HG03575 (cell line): ENCODE measurements around the gene MAD1L1.

ENCODE experiments used
- ATAC-seq: cut with Tn5 transposase; IDR thresholded peaks from one replicate; pipeline ENCODE4 v1.9.1; 2021; ENCODE audit not compliant: unreplicated experiment, insufficient number of reproducible peaks, low FRiP score; ENCODE audit errors: extremely low read depth

The MAD1L1 gene

DNA sequence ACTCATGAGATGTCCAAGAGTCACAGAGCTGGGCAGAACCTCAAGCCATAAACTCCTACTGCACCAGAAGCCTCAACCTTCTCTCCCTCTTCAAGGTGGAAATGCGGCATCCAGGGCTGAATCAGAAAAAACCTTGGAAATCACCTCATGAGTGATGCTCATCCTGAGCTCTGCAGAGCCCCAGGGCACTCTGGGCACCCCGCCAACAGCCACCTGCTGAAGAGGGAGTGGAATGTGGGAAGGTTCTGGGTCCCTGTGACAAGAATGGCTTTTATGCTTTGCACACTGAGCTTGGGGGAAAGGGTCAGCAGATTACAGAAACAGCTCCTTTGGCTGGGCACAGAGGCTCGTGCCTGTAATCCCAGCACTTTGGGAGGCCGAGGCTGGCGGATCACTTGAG lies 28.1 kb upstream of the MAD1L1 start:
- no peak for ATAC-seq

DNA sequence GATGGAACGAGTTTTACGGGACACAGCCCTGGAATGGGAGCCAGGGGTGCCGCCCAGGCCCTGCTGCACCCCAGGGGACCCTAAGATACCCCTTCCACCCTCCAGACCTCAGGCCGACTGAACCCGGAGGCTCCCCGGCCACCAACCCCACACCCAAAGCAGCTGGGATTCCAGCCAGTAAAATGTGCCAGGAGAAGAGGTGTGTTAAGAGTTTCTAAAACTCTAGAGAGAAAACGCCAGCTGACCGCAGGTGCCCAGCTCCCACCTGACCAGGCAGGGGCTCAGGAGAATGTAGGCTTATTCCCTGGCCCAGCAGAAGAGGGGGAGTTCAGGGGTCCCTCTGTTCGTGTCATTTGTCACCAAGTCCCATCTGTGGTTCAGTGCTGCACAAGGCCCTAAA lies 26.7 kb upstream of the MAD1L1 start:
- no peak for ATAC-seq

DNA sequence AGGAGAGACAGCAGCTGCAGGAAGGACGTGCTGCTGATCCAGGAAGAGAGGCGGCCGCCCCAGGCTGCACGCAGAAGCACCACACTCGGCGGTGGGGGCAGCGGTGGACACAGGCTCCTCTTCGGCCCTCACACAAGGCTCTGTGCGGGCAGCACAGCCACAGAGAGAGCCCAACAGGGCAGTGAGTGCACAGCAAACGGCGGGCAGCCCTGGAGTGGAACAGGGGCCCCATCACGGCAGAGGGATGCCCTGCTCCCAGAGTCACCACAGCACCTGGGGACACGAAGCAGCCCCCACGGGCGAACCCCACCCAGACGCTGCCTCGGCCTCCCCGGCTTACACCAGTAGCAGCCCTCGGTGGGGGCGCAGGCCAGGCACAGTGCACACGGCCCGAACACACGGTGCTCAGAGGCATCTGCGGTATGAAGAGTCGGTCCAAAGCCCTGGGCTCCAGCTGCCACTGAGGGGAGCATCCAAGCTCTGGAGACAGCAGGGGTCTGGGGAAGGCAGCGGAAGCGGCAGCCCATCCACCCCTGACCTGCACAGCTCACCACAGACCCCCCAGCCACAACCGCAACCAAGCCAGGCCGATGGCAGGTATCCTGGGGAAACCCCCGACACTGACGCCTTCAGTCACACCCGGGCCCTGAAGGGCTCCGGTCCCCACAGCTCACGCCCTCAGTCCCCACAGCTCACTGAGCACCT lies 26.1 kb upstream of the MAD1L1 start:
- ATAC-seq: no peak

DNA sequence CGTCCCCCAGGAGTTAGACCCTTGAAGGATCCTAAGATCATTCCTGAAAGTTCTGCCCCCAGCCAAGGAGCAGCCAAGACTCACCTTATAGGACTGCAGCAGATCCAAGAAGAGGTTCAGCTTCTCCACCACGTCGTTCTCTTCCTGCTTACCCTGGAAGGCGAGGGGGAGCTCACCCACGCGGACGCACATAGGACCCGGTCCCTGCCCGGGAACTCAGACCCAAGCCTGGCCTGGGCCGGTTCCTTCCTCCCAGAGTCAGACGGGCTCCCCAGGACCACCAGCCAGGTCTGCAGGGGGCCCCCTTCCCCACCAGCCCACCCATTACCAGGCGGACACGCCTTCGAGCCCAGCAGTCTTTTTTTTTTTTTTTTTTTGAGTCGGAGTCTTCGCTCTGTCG lies 24.9 kb upstream of the MAD1L1 start:
- no peak for ATAC-seq

DNA sequence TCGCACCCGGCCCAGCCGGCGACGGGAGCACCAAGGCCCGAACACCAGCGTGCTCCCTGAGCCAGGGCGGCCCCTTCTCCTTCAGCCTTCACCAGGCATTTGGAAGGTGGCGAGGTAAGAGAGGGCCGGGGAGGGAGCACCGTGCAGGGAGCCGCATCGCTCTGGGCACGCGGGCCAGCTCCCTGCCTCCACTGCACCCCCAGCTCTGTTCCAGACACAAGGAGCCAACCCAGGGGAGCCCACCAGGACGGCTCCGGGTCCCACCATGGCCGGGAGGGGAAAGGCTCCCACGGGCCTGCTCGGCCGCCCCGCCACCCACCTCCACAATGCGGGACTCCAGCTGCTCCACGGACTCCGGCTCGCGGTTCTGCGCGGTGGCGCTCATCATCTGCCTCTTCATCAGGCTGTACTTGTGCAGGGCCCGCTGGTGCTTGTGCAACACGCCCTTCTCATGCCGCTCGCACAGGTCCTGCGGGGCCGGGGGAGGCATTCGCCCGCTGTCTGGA lies 24.4 kb upstream of the MAD1L1 start:
- ATAC-seq: no peak

DNA sequence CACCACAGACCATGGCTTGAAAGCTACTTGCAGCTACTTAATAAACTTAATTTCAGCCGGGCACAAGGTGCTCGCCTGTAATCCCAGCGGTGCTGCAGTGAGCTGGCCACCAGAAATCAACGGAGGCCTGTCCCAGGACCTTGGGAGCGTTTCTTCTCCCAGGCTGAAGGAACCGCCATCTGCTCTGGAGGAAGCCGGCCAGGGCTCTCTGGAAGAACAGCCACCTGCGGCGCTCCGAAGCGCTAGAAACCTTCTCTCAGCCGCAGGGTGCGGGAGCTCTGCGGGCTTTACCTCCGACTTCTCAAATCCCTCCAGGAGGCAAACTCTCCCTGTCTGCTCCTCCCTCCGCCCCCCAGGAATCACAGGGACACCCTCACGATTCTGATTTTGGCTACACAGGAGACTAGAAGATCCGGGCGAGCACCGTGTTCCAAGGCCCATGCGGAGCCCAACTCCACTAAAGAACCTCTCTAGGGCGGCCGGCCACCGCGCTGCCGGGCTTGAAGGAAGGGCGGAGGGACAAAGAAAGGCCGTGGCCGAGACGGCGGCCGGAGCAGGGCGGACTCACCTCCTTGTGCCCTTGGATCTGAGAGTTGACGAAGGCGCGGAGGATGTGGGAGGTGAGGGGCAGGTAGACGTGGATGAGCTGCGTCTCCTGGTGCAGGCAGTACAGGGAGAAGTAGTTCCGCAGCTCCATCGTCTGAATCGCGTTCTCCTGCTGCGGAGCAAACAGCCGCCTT lies 23.7 kb upstream of the MAD1L1 start:
- no peak for ATAC-seq

DNA sequence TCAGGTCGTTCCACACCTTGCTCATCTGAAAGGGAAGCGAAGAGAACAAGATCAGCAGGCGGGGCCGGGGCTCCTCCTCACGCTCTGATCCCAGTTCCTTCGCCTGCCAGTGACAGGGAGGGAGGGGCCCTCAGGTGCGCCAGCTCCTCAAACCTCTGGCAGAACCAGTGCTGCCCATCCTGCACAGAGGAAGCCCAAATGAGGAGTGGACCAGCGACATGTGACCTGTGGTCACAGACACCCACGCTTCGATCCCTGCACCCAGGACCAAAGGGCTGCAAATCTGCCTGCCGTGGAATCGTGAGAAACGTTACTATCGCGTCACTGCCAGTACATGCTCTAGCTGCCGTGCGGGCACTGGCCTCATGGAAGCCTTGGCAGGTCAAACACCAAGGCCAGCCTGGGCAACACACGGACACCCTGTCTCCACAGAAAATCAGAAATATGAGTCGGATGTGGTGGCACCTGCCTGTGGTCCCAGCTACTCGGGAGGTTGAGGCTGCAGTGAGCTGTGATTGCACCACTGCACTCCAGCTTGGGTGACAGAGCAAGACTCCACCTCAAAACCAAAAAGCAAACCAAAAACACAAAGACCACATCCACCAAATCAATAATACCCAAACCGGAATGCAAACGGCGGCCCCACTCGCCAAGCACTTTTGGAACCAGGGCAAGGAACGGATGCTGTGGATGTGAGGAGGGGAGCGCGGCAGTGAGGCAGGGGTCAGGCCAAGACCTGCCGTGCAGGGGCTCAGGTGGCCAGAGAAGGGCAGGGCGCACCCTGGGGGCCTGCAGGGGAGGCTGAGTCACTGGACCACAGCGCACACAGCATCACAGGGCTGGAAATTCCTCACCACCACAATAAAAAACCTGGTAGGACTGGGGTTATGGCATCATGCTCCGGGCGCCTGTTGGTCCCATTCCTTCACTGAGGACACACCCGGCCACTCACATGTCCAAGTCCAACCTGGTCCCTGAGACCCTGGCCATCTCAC lies 22.7 kb upstream of the MAD1L1 start:
- no peak for ATAC-seq

DNA sequence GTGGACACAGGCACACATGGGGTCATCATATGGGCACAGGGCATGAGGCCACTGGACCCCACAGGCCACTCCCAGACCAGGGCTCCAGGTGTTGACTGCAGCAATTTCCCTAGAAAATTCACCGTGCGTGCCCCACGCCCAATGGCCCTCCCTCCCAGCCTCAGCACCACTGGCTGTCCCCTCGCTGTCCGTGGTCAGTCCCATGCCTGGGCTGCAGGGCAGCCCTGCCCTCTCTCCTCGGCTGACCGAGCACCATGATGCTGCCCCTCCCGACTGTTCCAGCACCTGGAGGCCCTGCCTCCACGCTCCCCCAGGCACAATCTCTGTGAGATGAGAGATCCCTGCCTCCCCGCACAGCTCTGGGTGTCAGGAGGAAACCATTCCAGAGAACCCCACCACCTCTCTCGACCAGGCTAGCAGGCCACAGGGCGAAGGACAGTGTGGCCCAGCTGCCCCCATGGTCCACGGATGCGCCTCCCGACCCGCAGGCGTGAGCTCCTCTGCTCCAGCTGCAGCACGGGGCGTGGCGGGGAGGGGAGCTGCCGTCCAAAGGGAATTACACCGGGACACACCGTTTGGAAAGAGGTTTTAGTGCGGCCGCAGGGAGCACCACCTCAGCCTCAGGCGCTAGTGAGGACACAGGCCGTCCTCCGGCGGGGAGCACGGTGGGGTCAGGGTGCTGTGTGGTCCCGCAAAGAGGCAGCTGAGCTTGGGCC lies 21.8 kb upstream of the MAD1L1 start:
- no peak for ATAC-seq

DNA sequence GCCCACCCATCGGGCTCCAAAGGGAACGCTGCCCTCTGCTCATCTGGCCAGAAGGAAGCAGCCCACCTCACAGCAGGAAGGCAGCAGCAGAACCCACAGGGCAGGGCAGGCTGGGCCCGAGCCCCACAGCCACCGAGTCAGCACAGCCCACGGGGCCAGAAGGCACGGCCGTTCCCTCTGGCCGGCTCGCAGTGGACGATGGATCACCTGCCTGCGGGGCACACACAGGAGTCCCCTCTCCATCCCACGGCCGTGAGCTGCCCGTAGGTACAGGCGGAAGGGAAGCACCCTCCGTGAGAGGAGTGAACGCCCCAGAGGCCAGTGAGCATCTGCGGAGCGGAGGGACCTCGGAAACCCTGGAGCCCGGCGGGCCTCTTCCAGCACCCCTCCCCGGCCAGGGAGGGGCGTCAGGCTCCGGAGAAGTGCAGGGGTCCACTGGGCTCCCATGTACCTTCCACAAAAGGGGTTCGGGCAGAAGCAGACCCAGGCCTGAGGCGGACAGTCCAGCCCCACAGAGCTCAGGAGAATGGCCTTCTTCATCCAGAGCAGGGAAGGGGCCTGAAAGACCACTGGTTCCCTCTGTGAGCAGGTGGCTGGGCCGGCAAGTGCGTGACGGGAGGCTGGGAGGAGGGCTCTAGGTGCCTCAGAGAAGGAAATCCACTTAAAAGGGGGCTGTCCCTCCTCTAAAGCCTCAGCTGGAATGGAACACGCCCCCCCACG lies 20.9 kb upstream of the MAD1L1 start:
- ATAC-seq: no peak

DNA sequence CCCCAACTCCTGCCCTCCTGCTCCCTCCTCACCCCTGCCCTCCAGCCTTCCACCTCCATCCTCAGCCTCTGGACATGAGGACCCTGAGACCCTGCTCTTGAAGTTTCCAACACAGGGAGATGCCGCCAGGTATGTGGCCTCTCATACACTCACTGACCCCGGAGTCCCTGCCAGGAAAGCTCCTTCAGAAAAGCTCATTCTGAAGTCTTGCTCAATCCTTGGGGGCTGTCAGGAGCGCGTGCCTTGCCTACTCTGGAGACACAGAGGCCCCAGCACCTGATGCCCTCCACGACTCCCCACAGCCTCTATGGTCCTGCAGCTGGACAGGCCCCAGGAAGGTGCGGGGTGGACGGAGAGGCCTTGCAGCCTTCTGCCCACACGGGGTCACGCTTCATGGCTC lies 20.3 kb upstream of the MAD1L1 start:
- ATAC-seq: no peak

DNA sequence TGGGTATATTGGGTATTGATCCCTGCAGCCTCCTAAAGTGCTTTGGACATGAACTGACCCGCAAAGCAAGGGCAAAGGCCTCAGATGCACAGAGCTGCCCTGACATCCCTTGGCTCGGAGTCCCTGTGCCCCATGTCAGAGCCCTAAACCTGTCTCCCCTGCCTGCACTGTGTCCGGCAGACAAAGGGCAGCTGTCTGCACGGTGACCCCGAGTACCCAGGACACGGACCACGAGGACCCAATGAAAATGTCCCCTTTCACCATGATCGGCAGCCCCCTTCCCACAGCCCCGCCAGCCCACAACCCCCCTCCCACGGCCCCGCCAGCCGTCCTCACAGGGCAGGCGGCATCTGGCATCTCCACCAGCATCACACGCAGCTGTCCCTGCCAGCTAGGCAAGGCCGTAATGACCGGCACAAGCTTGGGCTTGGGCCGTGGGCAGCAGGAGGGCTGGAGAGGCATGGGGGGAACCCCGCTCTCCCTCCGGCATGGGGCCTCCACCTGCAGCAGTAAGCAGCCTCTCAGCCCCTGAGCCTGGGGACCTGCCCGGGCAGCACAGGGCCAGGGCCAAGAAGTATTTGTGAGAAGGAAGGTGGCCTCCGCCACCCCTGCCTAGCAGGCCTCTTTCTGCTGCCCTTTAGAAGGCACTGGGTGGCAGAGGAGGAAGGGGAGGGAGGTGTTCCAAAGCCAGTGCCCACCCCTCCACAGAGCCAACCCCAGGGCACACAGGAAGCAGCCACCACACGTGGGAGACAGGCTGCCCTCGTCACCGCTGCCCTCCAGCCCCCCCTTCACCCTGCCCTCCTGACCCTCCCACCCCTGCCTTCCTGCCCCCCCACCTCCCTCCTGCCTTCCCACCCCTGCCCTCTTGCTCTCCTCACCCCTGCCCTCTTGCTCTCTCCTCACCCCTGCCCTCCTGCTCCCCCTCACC lies 19.4 kb upstream of the MAD1L1 start:
- no peak for ATAC-seq

DNA sequence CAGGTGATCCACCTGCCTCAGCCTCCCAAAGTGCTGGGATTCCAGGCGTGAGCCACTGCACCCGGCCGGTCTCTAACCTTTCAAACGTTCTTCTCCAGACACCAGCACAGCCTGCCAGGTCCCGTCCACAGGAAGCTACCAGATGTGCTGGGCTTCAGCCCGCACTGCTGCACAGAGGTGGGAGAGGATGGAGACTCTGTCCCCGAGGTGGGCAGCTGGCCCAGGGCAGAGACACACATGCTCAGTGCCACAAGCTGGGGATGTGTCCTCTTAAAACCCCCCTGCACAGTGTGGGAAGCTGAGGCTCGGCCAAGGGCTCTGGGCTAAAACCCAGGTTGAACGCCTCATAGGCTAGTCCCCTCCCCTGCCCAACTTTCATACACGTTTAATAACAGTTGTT lies 18.6 kb upstream of the MAD1L1 start:
- ATAC-seq: no peak

DNA sequence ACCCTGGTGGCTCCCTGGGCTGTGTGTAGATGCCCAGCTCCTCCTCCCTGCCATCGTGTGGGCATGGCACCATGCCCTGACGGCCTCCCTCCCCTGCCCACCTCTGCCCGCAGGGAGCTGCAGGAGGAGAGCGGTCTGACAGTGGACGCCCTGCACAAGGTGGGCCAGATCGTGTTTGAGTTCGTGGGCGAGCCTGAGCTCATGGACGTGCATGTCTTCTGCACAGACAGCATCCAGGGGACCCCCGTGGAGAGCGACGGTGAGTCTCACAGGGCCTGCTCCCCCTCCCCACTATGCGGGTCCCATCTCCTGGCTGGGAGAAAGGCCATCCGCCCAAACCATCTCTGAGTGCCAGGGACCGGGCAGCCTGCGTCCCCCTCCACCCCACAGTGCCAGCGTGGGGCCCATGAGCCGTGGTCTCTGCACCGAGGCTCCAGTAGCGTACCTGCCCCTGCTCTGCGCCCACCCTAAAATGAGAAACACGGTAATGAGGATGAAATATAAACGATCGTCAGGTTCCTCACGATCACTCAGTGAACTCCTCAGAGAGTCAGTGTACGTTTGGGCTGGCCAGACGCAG lies 17.1 kb upstream of the MAD1L1 start:
- no peak for ATAC-seq

DNA sequence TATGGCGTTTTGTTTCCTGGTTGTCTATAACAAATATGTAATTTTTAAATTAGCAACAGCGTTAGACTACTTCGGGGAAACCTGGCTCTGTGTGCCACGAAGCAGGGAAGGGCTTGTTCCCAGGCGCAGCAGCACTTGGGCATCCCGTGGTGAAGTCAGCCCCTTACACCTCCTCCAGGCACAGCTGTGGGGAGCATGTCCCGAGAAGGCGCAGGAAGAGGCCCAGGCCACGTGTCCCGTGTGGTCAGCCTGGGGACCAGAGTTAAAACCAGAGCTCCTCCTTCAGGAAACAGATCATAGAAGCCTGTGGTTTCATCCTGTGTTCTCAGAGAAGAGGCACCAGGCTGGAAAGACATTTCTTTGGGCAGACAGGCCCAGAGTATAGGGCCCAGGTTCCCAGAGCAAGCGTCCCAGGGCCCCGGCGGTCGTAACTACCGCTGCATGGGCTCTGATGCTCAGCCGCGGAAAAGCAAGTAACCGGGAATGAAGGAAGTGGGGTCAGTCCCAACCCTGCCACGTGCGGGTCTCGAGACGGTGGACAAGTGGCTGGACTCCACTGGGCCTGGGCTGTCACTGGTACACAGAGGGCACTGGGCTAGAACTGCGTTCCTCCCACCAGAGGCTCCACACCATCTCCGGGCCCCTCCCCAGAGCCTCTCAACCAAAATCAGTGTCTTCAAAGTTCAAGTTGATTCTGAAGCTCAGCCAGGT lies 16.4 kb upstream of the MAD1L1 start:
- ATAC-seq: no peak

DNA sequence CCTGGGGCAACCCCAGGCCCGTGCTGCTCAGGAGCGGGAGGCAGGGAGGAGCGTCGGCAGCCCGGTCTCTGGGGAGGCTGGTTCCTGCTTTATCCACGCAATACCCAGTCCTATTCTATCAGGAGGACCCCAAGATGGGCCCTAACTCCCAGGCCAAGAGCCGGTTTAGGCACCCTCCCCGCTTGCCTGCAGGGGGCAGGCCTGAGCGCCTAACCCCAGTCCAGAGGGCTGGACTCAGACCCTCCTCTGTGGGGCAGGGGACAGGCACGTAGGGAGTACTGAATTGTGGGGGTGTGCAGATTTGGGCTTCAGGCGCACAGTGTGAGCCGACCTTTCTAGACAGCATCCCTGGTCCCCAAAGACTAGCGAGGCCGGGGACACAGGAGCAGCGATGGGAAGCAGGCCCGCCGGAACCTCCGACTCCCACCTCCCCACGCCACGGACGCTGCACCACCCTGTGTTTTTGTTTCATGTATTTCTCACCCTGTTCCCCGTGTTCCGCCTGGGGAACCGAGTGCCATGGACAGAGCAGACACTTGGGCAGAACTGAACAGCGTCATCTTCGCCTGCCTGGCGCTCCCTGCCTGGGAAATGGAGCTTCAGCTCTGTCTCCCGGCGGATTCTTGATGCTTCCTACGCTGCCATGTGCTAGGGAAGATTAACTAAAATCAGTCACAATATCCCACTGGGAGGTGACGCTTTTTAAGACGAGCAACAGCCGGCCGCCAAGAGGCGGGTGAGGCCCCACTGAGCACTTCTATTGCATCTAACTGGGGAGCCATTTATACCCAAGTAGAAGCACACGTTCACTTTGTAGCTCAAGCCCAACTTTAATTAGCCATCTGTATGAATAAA lies 14.6 kb upstream of the MAD1L1 start:
- ATAC-seq: no peak
